Adrenal gland (tissue), 5 donors: Measurements from ENCODE around the gene NUP85.
"Not testable (repeated sequence)": the region's sequence is repeated elsewhere in the genome, so short reads cannot be mapped to it uniquely, and the experiment has no call there.

Experiments used
- CTCF ChIP-seq, 6 experiments: fragments of 450-650 bp in 4 of 6; fragments of 200-600 bp in 2 of 6; sonication (generic) in 1 of 6; IDR thresholded peaks; 1 replicate in 5 of 6; 2 replicates in 1 of 6; pipeline versions ENCODE4 v1.5.1 to v1.8.0; 2016 to 2021; ENCODE audit warnings: antibody characterized with exemption in 6 of 6, mild to moderate bottlenecking in 2 of 6, moderate library complexity in 1 of 6
- POLR2A ChIP-seq, 2 donors: fragments of 450-650 bp; IDR thresholded peaks; one replicate each; pipeline ENCODE4 v1.6.1; 2017; ENCODE audit warnings: antibody characterized with exemption in 2 of 2, mild to moderate bottlenecking in 2 of 2, moderate library complexity in 1 of 2
- donor health status: DM: no; HTN: no; CAD: no.

DNA sequence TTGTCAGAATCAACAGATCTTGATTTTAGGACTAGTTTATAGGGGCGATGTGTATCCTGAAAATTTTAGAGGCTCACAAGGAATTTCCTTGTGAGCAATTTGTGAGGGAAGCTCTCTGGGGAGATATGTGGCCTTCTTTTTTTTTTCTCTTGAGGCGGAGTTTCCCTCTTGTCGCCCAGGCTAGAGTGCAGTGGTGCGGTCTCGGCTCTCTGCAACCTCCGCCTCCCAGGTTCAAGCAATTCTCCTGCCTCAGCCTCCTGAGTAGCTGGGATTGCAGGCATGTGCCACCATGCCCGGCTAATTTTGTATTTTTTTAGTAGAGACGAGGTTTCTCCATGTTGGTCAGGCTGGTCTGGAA, 1.6 kb downstream of the NUP85 start:
- TF ChIP-seq CTCF, POLR2A (IDR thresholded peaks at IDR 0.05): not testable (repeated sequence)
